NCI-H2171 (cell line): ENCODE results near the gene TEX14.
A peak's percentile ranks its signal among the peaks of the same experiment; 100 is the strongest.

Experiments
- DNase-seq: peaks from one replicate; lab custom pipeline; 2025; lab: John Stamatoyannopoulos, UW

TEX14 gene

GRCh38 chr17:58520843-58521430, 170.9 kb downstream of the TEX14 start:
- no peak for DNase-seq

- DNase-seq, result peak; percentile 100
These were observed 173.8 kb downstream of the TEX14 start for GRCh38 chr17:58517928-58518609.

GRCh38 chr17:58517378-58517927, 174.4 kb downstream of the TEX14 start:
- DNase-seq, result no peak

- no peak for DNase-seq
These were observed 175.0 kb downstream of the TEX14 start for GRCh38 chr17:58516644-58517377.

GRCh38 chr17:58515286-58515685, 176.6 kb downstream of the TEX14 start:
- DNase-seq, result no peak

GRCh38 chr17:58514770-58515157, 177.1 kb downstream of the TEX14 start:
- no peak for DNase-seq

GRCh38 chr17:58513965-58514769, 177.7 kb downstream of the TEX14 start, which contains the start of gene MTMR4:
Gene MTMR4 (minus strand): TSS chr17:58514638. CDS start chr17:58514407, 231 bp downstream.
- peak; percentile 92 for DNase-seq

GRCh38 chr17:58513267-58513964, 178.4 kb downstream of the TEX14 start:
- DNase-seq, result peak; percentile 69

GRCh38 chr17:58510075-58510474, 181.8 kb downstream of the TEX14 start:
- no peak for DNase-seq

GRCh38 chr17:58508341-58509067, 183.3 kb downstream of the TEX14 start:
- DNase-seq, result no peak

- no peak for DNase-seq
These were observed 184.7 kb downstream of the TEX14 start for GRCh38 chr17:58507123-58507634.
